ENCODE measurements around the gene MYOG. TPM values are rescaled to one million over a fixed set of nuclear protein-coding genes. Genes with fewer than 3 reads are reported as not detected.
A peak's percentile ranks its signal among the peaks of the same experiment; 100 is the strongest.

The MYOG gene
- total RNA-seq, 2 donors from 2014 or later = not detected

DNA sequence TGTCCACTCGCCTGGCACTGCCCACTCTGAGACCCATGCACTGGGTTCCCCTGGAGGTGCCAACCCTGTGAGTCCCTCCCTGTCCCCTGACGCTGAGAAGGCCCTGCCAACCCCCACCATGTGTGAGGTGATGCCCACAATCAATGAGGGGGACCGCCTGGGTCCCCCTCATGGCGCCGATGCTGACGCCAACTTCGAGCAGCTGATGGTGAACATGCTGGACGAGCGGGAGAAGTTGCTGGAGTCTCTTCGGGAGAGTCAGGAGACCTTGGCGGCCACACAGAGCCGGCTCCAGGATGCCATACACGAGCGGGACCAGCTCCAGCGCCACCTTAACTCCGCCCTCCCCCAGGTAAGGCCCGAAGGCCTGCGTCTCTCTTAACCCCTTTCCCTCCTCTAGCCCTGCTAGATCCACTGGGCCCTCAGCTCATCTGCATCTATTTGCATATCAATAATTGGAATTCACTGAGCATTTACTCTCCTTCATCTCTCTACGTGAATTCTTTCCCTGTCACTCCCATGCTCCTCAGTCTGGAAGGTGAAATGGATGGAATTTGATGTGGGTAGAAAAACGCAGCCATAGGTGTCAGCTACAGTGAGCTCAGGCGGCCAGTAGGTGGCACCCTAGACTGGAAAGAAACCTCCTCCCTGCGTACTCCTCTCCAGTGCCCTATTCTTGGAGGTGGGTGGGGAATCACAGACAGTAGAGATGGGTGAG lies 46.8 kb downstream of the MYOG start:
- Histone ChIP-seq H3K27ac (no peak overlapping the region), H3K4me3 (no peak overlapping the region), H3K4me1 (no peaks in the 10 kb centered on the region), H3K9me3 (no peaks in the 10 kb centered on the region), H3K9ac (ENCODE audit: low read depth in 2 of 2, low read length in 2 of 2) (no peak overlapping the region), H3K36me3 (no peaks in the 10 kb centered on the region), H3K27me3 (no peaks in the 10 kb centered on the region)
- TF ChIP-seq, protein P1, sequence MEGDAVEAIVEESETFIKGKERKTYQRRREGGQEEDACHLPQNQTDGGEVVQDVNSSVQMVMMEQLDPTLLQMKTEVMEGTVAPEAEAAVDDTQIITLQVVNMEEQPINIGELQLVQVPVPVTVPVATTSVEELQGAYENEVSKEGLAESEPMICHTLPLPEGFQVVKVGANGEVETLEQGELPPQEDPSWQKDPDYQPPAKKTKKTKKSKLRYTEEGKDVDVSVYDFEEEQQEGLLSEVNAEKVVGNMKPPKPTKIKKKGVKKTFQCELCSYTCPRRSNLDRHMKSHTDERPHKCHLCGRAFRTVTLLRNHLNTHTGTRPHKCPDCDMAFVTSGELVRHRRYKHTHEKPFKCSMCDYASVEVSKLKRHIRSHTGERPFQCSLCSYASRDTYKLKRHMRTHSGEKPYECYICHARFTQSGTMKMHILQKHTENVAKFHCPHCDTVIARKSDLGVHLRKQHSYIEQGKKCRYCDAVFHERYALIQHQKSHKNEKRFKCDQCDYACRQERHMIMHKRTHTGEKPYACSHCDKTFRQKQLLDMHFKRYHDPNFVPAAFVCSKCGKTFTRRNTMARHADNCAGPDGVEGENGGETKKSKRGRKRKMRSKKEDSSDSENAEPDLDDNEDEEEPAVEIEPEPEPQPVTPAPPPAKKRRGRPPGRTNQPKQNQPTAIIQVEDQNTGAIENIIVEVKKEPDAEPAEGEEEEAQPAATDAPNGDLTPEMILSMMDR (IDR thresholded peaks at IDR 0.05) = peak; percentile 93
- intact Hi-C loops (cut with DNase I) = loop anchor here (1.0 to 5.0 kb wide), 3 partner anchors 134 to 228 kb away; no protein-coding TSS in a partner anchor
- DNase-seq = peak; percentile 71

DNA sequence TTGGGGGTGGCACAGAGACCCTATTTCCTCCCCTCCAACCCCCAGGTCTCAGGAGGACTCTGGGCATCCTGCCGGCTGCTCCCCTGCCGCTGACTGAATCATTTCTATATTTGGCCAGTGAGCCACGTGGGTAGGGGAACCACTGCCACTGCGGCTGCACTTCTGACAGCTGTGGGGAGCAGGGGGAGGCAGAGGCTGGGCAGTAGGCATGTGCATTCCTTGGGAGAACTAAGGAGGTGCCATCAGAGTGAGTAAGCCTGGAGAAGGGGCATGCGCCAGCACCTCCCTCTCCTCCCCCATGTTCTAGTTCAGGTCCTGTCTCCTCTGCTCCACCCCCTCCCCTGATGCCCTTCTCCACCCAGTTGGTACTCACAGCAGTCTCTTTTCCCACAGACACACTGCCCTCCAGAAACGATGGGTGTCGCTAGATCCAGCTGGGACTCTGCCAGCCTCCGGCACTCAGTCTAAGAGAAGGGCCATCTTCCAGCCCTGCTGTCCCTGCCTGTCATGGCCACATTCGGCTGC lies 47.5 kb downstream of the MYOG start:
- no peak for DNase-seq
- no peaks in the 10 kb centered on the region for H3K36me3 ChIP-seq
- intact Hi-C loops (cut with DNase I) = loop anchor here (2.0 to 5.0 kb wide), 2 partner anchors 135 to 229 kb away; no protein-coding TSS in a partner anchor

DNA sequence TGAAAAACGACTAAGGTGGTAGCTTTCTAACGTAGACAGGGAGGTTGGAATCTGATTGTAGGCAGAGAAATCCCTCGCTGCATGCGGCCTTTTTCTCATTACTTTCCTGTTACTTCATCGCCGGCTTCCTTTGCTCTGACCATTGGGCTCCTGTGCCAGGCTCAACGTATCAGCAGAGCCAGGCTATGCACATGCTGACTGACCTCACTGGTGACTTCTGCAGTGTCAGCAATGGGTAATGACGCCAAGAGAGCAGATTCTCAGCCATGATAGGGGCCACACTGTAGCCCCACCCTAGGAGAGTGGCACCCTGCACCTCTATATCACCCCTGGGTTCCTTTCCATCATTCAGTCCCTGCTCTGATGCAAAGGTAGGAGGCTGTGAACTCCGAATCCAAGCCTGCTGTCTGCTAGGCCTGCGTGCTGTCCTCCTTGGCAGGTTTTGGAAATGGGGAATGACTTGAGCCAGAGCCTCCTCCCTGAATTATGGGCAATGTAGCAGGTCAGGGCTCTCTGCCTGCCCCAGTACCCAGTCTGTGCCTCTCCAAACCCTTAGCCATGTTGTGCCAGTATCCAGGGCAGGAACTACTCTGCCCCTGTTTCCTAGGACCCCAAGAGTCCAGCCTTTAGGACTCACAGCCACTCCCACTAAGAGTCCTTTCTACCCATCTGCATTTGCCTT lies 48.2 kb downstream of the MYOG start:
- Histone ChIP-seq H3K4me1 (no peaks in the 10 kb centered on the region), H3K27me3 (no peaks in the 10 kb centered on the region), H3K27ac (no peak overlapping the region), H3K9ac (ENCODE audit: low read depth in 2 of 2, low read length in 2 of 2) (no peak overlapping the region), H3K36me3 (no peaks in the 10 kb centered on the region), H3K9me3 (no peaks in the 10 kb centered on the region), H3K4me3 (no peak overlapping the region)
- intact Hi-C loops (cut with DNase I) = loop anchor here (2.0 to 5.0 kb wide), 2 partner anchors 135 to 230 kb away; no protein-coding TSS in a partner anchor
- TF ChIP-seq, protein P1 (IDR thresholded peaks at IDR 0.05) = no peak
- DNase-seq = no peak

More for the DNA sequence above, 47.5 kb downstream of the MYOG start:
- no peaks in the 10 kb centered on the region for H3K4me1 ChIP-seq
- TF ChIP-seq, protein P1 (IDR thresholded peaks at IDR 0.05) = no peak
- H3K9ac ChIP-seq (ENCODE audit: low read depth in 2 of 2, low read length in 2 of 2) = peak overlapping the region in 1 of 2 donors; percentile 8
- no peaks in the 10 kb centered on the region for H3K27me3 ChIP-seq
- no peak overlapping the region for H3K4me3 ChIP-seq
- H3K9me3 ChIP-seq = no peaks in the 10 kb centered on the region
- no peak overlapping the region for H3K27ac ChIP-seq

DNA sequence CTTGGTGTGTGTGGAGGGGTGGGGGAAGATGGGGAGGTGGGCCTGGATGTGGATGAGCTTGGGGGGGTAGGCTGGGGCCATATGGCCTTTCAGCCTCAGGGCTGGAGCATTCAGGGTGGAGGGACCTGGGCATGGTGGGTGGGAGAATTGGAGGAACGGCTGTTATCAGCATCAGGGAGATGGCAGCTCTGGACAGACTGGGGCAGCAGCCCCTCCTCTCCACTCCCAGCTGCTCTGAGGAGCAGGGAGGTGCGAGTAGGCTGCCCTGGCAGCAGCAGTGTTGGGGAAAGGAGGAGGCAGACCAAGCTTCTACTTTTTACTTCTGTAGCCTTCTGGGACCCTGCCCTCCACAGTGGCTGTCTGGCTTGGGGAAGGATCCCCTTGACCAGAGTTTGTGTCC lies 49.3 kb downstream of the MYOG start:
- intact Hi-C loops (cut with DNase I) = loop anchor here (5.0 kb wide), 1 partner anchor 231 kb away; no protein-coding TSS in a partner anchor
- H3K9ac ChIP-seq (ENCODE audit: low read depth in 2 of 2, low read length in 2 of 2) = no peak overlapping the region
- H3K4me1 ChIP-seq = no peaks in the 10 kb centered on the region
- H3K27me3 ChIP-seq = no peaks in the 10 kb centered on the region
- DNase-seq = no peak
- H3K27ac ChIP-seq = no peak overlapping the region
- no peaks in the 10 kb centered on the region for H3K9me3 ChIP-seq
- H3K4me3 ChIP-seq = no peak overlapping the region
- no peaks in the 10 kb centered on the region for H3K36me3 ChIP-seq
- TF ChIP-seq, protein P1 (IDR thresholded peaks at IDR 0.05) = no peak

DNA sequence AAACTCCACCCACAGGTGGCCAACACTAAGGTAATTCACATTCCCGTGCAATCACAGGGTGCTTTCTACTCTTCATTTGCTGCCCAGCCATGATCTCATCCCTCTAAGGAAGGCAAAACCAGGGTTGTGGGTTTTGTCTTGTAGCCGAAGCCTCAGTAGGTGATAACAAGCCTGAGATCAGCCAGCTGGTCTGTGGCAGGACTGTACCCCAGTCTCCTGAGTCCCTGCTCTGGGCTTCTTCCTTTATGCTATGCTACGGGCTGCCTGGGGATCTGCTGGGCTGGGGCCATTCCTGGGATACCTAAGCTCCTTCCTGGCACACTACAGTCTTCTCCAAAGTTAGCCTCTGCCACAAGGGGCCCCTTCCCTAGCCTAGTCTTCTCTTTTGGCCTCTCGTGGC lies 49.7 kb downstream of the MYOG start:
- TF ChIP-seq, protein P1 (IDR thresholded peaks at IDR 0.05) = no peak
- H3K4me1 ChIP-seq = no peaks in the 10 kb centered on the region
- no peaks in the 10 kb centered on the region for H3K27me3 ChIP-seq
- no peaks in the 10 kb centered on the region for H3K9me3 ChIP-seq
- H3K9ac ChIP-seq (ENCODE audit: low read depth in 2 of 2, low read length in 2 of 2) = no peak overlapping the region
- H3K27ac ChIP-seq = no peak overlapping the region
- intact Hi-C loops (cut with DNase I) = loop anchor here (5.0 kb wide), 1 partner anchor 231 kb away; no protein-coding TSS in a partner anchor
- no peaks in the 10 kb centered on the region for H3K36me3 ChIP-seq
- no peak for DNase-seq
- H3K4me3 ChIP-seq = no peak overlapping the region
